DOHH2 (cell line): ENCODE results near the gene GRIA1.

Experiments
- EZH2phosphoT487 ChIP-seq: fragments of 200-600 bp; sonication (generic); IDR thresholded peaks from 2 replicates; pipeline ENCODE4 v1.6.1; 2017; ENCODE audit warnings: borderline replicate concordance, mild to moderate bottlenecking, antibody characterized with exemption, low read length, moderate library complexity, mixed read lengths
- TF ChIP-seq, protein P1 (sequence below): fragments of 200-600 bp; sonication (generic); IDR thresholded peaks from one replicate; pipeline ENCODE4 v1.5.1; 2014; ENCODE audit warnings: antibody characterized with exemption, mild to moderate bottlenecking, low read depth, low read length; ENCODE audit not compliant: poor library complexity, severe bottlenecking

DNA sequence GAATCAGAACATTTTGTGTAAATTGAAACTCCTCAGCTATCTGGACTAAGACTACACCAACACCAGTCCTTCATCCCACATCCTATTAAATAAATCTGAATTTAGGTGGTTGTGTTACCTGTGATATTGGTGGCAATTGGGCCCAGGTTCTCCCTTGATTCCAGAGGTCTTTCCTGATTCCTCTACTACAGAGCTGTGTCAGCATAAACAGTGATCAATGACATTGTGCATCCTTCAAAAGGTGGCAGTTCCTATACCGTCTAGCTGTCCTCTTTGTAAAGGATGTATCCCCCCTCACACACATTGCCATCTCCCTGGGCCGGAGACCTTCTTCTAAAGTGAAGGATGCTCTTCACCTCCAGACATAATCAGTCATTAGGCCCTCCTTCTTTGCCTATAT lies 309.0 kb downstream of the GRIA1 start:
- TF ChIP-seq, protein P1, sequence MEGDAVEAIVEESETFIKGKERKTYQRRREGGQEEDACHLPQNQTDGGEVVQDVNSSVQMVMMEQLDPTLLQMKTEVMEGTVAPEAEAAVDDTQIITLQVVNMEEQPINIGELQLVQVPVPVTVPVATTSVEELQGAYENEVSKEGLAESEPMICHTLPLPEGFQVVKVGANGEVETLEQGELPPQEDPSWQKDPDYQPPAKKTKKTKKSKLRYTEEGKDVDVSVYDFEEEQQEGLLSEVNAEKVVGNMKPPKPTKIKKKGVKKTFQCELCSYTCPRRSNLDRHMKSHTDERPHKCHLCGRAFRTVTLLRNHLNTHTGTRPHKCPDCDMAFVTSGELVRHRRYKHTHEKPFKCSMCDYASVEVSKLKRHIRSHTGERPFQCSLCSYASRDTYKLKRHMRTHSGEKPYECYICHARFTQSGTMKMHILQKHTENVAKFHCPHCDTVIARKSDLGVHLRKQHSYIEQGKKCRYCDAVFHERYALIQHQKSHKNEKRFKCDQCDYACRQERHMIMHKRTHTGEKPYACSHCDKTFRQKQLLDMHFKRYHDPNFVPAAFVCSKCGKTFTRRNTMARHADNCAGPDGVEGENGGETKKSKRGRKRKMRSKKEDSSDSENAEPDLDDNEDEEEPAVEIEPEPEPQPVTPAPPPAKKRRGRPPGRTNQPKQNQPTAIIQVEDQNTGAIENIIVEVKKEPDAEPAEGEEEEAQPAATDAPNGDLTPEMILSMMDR = no peak
- TF ChIP-seq EZH2phosphoT487 = no peak
